H1 (cell line): Measurements from ENCODE around the gene KRTAP10-7.

Experiments
- CEBPB ChIP-seq: IDR thresholded peaks from 2 replicates; pipeline ENCODE4 v1.6.1; 2012; ENCODE audit warnings: low read depth, low read length
- CHD1 ChIP-seq: IDR thresholded peaks from 2 replicates; pipeline ENCODE4 v1.6.1; 2012; ENCODE audit warnings: low read depth, low read length, improper control_type of control experiment
- CTCF ChIP-seq, 3 experiments: IDR thresholded peaks; 1 replicate in 2 of 3; 2 replicates in 1 of 3; pipeline versions ENCODE4 v1.5.1 to v1.6.1; 2011; ENCODE audit warnings: low read length in 3 of 3, mild to moderate bottlenecking in 3 of 3, inconsistent platforms in 2 of 3, low read depth in 1 of 3, moderate library complexity in 1 of 3; ENCODE audit not compliant: insufficient read depth in 1 of 3; ENCODE audit errors: control extremely low read depth in 1 of 3
- EZH2 ChIP-seq: fragments of 200-600 bp; sonication (generic); IDR thresholded peaks from 2 replicates; pipeline ENCODE4 v1.7.1; 2012; ENCODE audit warnings: low read depth, mild to moderate bottlenecking, moderate library complexity, low read length, inconsistent platforms; ENCODE audit not compliant: severe bottlenecking
- HDAC6 ChIP-seq: IDR thresholded peaks from one replicate; pipeline ENCODE4 v1.7.1; 2012; ENCODE audit warnings: low read depth, mild to moderate bottlenecking, inconsistent platforms, low read length, moderate library complexity
- SP4 ChIP-seq: IDR thresholded peaks from 2 replicates; pipeline ENCODE4 v1.6.1; 2012; ENCODE audit warnings: low read length, inconsistent platforms
- SRF ChIP-seq: IDR thresholded peaks from 2 replicates; pipeline ENCODE4 v1.6.1; 2011; ENCODE audit warnings: mild to moderate bottlenecking, low read depth, low read length, moderate library complexity
- TCF12 ChIP-seq: IDR thresholded peaks from 2 replicates; pipeline ENCODE4 v1.6.1; 2011; ENCODE audit warnings: low read depth, mild to moderate bottlenecking, low read length
- TF ChIP-seq, protein P1 (sequence below): IDR thresholded peaks from 2 replicates; pipeline ENCODE4 v1.6.1; 2011; ENCODE audit warnings: low read length, improper control_type of control experiment

GRCh38 chr21:44556879-44557278 is 43.5 kb upstream of the KRTAP10-7 start:
- no peak for TF ChIP-seq CTCF (IDR thresholded peaks at IDR 0.05; ENCODE audit: control extremely low read depth in 1 of 3, insufficient read depth in 1 of 3, low read depth in 1 of 3, low read length in 3 of 3)
- TF ChIP-seq TCF12, result no peak
- TF ChIP-seq CHD1, result no peak
- no peak for TF ChIP-seq EZH2
- no peak for TF ChIP-seq CEBPB
- TF ChIP-seq SP4, result no peak
- TF ChIP-seq, protein P1, sequence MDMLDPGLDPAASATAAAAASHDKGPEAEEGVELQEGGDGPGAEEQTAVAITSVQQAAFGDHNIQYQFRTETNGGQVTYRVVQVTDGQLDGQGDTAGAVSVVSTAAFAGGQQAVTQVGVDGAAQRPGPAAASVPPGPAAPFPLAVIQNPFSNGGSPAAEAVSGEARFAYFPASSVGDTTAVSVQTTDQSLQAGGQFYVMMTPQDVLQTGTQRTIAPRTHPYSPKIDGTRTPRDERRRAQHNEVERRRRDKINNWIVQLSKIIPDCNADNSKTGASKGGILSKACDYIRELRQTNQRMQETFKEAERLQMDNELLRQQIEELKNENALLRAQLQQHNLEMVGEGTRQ, result no peak
- no peak for TF ChIP-seq HDAC6
- no peak for TF ChIP-seq SRF
